Activated CD4-positive, alpha-beta memory T cell treated with anti-CD3 and anti-CD28 coated beads for 36 hours (primary cell): ENCODE results near the gene PIGM. TPM values are rescaled to one million over a fixed set of nuclear protein-coding genes. Genes with fewer than 3 reads are reported as not detected.

Experiments
- CTCF ChIA-PET: fragments of 350-600 bp; sonication (Branson Sonifier 250); formaldehyde crosslinking; loops from one replicate; lab custom pipeline; 2021; ENCODE audit warnings: antibody characterized with exemption, inconsistent platforms; lab: Charles Lee
- POLR2A ChIA-PET: fragments of 350-600 bp; sonication (Branson Sonifier 250); formaldehyde crosslinking; loops from one replicate; lab custom pipeline; 2021; ENCODE audit warnings: antibody characterized with exemption; lab: Charles Lee
- DNase-seq: peaks from one replicate; pipeline ENCODE4 v3.0.0-alpha.2; 2020
- H3K27ac Mint-ChIP-seq: one replicate; pipeline ENCODE4 v1.8.0; 2021; ENCODE audit warnings: mixed read lengths
- H3K27me3 Mint-ChIP-seq: one replicate; pipeline ENCODE4 v1.8.0; 2021; ENCODE audit warnings: mixed read lengths
- H3K36me3 Mint-ChIP-seq: one replicate; pipeline ENCODE4 v1.8.0; 2021; ENCODE audit warnings: mixed read lengths
- H3K4me1 Mint-ChIP-seq: one replicate; pipeline ENCODE4 v1.8.0; 2021; ENCODE audit warnings: low read depth, mixed read lengths
- H3K4me3 Mint-ChIP-seq: one replicate; pipeline ENCODE4 v1.8.0; 2021; ENCODE audit warnings: mild to moderate bottlenecking, mixed read lengths
- H3K9me3 Mint-ChIP-seq: one replicate; pipeline ENCODE4 v1.8.0; 2021; ENCODE audit warnings: mixed read lengths
- intact Hi-C: fragments of 100-400 bp; cut with micrococcal nuclease; formaldehyde crosslinking; loops from one replicate; pipeline ENCODE4 v1.15.1; 2023
- total RNA-seq, 2 experiments: library from RNA; stranded (reverse); gene quantifications; one replicate each; pipeline ENCODE4 v1.2.3, GENCODE V29; 2021

Gene PIGM
- total RNA-seq, 2 experiments from 2014 or later, result 4.4 to 4.7 TPM

GRCh38 chr1:160043543-160043942 lies 11.8 kb upstream of the PIGM start:
- H3K4me3 Mint-ChIP-seq, result no peak overlapping the region
- H3K4me1 Mint-ChIP-seq, result peaks cover 9% of the 10 kb centered on the region
- CTCF ChIA-PET, result interaction anchor here (0.9 to 40.4 kb wide), 4 partner anchors 7 to 333 kb away, joined by 3 to 615 read pairs (median 21); partner anchors contain the start of genes KCNJ10 and KCNJ9
- no peaks in the 10 kb centered on the region for H3K36me3 Mint-ChIP-seq
- H3K27me3 Mint-ChIP-seq, result peaks cover 9% of the 10 kb centered on the region
- no peaks in the 10 kb centered on the region for H3K9me3 Mint-ChIP-seq
- POLR2A ChIA-PET, result no interaction called here
- intact Hi-C loops, result no loop called here
- H3K27ac Mint-ChIP-seq, result no peak overlapping the region
- DNase-seq, result no peak

- POLR2A ChIA-PET, result interaction anchor here (1.4 kb wide), 1 partner anchor 9 kb away, joined by 4 read pairs; no protein-coding TSS in a partner anchor
- Mint-ChIP-seq H3K36me3 (peaks cover 1% of the 10 kb centered on the region), H3K27me3 (peaks cover 5% of the 10 kb centered on the region), H3K4me3 (no peak overlapping the region), H3K4me1 (no peaks in the 10 kb centered on the region), H3K9me3 (no peaks in the 10 kb centered on the region), H3K27ac (no peak overlapping the region)
- CTCF ChIA-PET, result interaction anchor here (1.2 to 40.4 kb wide), 2 partner anchors 33 to 39 kb away, joined by 4 to 615 read pairs; partner anchors contain the start of genes KCNJ10 and KCNJ9
- no peak for DNase-seq
- intact Hi-C loops, result no loop called here
Measured at GRCh38 chr1:160040476-160040875, 8.7 kb upstream of the PIGM start.

- DNase-seq, result peak; percentile 33
- peaks cover 3% of the 10 kb centered on the region for H3K36me3 Mint-ChIP-seq
- H3K4me1 Mint-ChIP-seq, result peaks cover 33% of the 10 kb centered on the region
- no peaks in the 10 kb centered on the region for H3K9me3 Mint-ChIP-seq
- no peaks in the 10 kb centered on the region for H3K27me3 Mint-ChIP-seq
- H3K4me3 Mint-ChIP-seq, result peak overlapping the region; percentile 96
- H3K27ac Mint-ChIP-seq, result peak overlapping the region; percentile 89
- CTCF ChIA-PET, result interaction anchor here (0.8 to 5.8 kb wide), 6 partner anchors 13 to 96 kb away, joined by 3 to 52 read pairs (median 13); partner anchors contain the start of gene IGSF9
- intact Hi-C loops, result loop anchor here (5.0 kb wide), 2 partner anchors 50 to 1020 kb away; partner anchors contain the start of gene KCNJ9
- POLR2A ChIA-PET, result interaction anchor here (1.2 to 3.6 kb wide), 4 partner anchors 12 to 110 kb away, joined by 3 to 11 read pairs (median 7); partner anchors contain the start of gene TAGLN2
Measured at GRCh38 chr1:160032165-160032820, 503 bp upstream of the PIGM start.

GRCh38 chr1:160030657-160031364 lies 979 bp downstream of the PIGM start:
- peak overlapping the region; percentile 96 for H3K4me3 Mint-ChIP-seq
- peaks cover 1% of the 10 kb centered on the region for H3K36me3 Mint-ChIP-seq
- H3K9me3 Mint-ChIP-seq, result no peaks in the 10 kb centered on the region
- H3K27me3 Mint-ChIP-seq, result no peaks in the 10 kb centered on the region
- peak overlapping the region; percentile 89 for H3K27ac Mint-ChIP-seq
- POLR2A ChIA-PET, result interaction anchor here (0.6 to 3.6 kb wide), 9 partner anchors 8 to 230 kb away, joined by 3 to 11 read pairs (median 4); partner anchors contain the start of gene TAGLN2
- H3K4me1 Mint-ChIP-seq, result peaks cover 33% of the 10 kb centered on the region
- peak; percentile 44 for DNase-seq
- intact Hi-C loops, result loop anchor here (1.0 to 5.0 kb wide), 5 partner anchors 51 to 1019 kb away; partner anchors contain the start of genes DUSP23, IGSF8, KCNJ9 and TAGLN2
- CTCF ChIA-PET, result interaction anchor here (0.8 to 5.8 kb wide), 10 partner anchors 11 to 250 kb away, joined by 3 to 52 read pairs (median 4); partner anchors contain the start of genes DUSP23 and IGSF9

GRCh38 chr1:160028426-160028825 lies 3.4 kb downstream of the PIGM start:
- intact Hi-C loops, result no loop called here
- no peak for DNase-seq
- CTCF ChIA-PET, result interaction anchor here (5.8 kb wide), 1 partner anchor 21 kb away, joined by 52 read pairs; no protein-coding TSS in a partner anchor
- Mint-ChIP-seq H3K4me3 (no peak overlapping the region), H3K27ac (no peak overlapping the region), H3K4me1 (peaks cover 29% of the 10 kb centered on the region), H3K27me3 (no peaks in the 10 kb centered on the region), H3K9me3 (no peaks in the 10 kb centered on the region), H3K36me3 (peaks cover 1% of the 10 kb centered on the region)
- POLR2A ChIA-PET, result no interaction called here

- Mint-ChIP-seq H3K36me3 (no peaks in the 10 kb centered on the region), H3K9me3 (no peaks in the 10 kb centered on the region), H3K4me3 (no peak overlapping the region), H3K4me1 (peaks cover 13% of the 10 kb centered on the region), H3K27me3 (no peaks in the 10 kb centered on the region), H3K27ac (no peak overlapping the region)
- ChIA-PET POLR2A (no interaction called here), CTCF (interaction anchor here (5.9 kb wide), 1 partner anchor 19 kb away, joined by 44 read pairs; no protein-coding TSS in a partner anchor)
- intact Hi-C loops, result no loop called here
- DNase-seq, result no peak
Measured at GRCh38 chr1:160025314-160025713, 6.5 kb downstream of the PIGM start.

GRCh38 chr1:160024195-160024905 lies 7.4 kb downstream of the PIGM start:
- POLR2A ChIA-PET, result interaction anchor here (0.6 kb wide), 1 partner anchor 61 kb away, joined by 3 read pairs; no protein-coding TSS in a partner anchor
- H3K4me3 Mint-ChIP-seq, result no peak overlapping the region
- no peaks in the 10 kb centered on the region for H3K27me3 Mint-ChIP-seq
- DNase-seq, result no peak
- H3K27ac Mint-ChIP-seq, result no peak overlapping the region
- peaks cover 6% of the 10 kb centered on the region for H3K4me1 Mint-ChIP-seq
- intact Hi-C loops, result no loop called here
- no peaks in the 10 kb centered on the region for H3K9me3 Mint-ChIP-seq
- H3K36me3 Mint-ChIP-seq, result no peaks in the 10 kb centered on the region
- CTCF ChIA-PET, result interaction anchor here (1.5 to 5.9 kb wide), 2 partner anchors 18 to 54 kb away, joined by 5 to 44 read pairs; no protein-coding TSS in a partner anchor

- ChIA-PET CTCF (interaction anchor here (1.1 to 5.9 kb wide), 3 partner anchors 12 to 56 kb away, joined by 3 to 44 read pairs (median 5); no protein-coding TSS in a partner anchor), POLR2A (interaction anchor here (0.6 to 0.8 kb wide), 2 partner anchors 9 to 15 kb away, joined by 3 to 4 read pairs; no protein-coding TSS in a partner anchor)
Measured at GRCh38 chr1:160022330-160023310, 9.2 kb downstream of the PIGM start.

GRCh38 chr1:160021376-160022074 lies 10.3 kb downstream of the PIGM start:
- Mint-ChIP-seq H3K4me3 (no peak overlapping the region), H3K36me3 (no peaks in the 10 kb centered on the region), H3K27me3 (peaks cover 5% of the 10 kb centered on the region), H3K27ac (no peak overlapping the region), H3K4me1 (peaks cover 9% of the 10 kb centered on the region), H3K9me3 (no peaks in the 10 kb centered on the region)
- intact Hi-C loops, result no loop called here
- DNase-seq, result no peak
- POLR2A ChIA-PET, result no interaction called here
- CTCF ChIA-PET, result interaction anchor here (0.6 to 5.9 kb wide), 2 partner anchors 15 to 1362 kb away, joined by 3 to 44 read pairs; no protein-coding TSS in a partner anchor

More at GRCh38 chr1:160022330-160023310, 9.2 kb downstream of the PIGM start:
- no peak for DNase-seq
- no peak overlapping the region for H3K4me3 Mint-ChIP-seq
- H3K4me1 Mint-ChIP-seq, result peaks cover 9% of the 10 kb centered on the region
- no peaks in the 10 kb centered on the region for H3K27me3 Mint-ChIP-seq
- no peaks in the 10 kb centered on the region for H3K36me3 Mint-ChIP-seq
- no peak overlapping the region for H3K27ac Mint-ChIP-seq
- H3K9me3 Mint-ChIP-seq, result no peaks in the 10 kb centered on the region
- intact Hi-C loops, result no loop called here

- no peaks in the 10 kb centered on the region for H3K9me3 Mint-ChIP-seq
- H3K36me3 Mint-ChIP-seq, result no peaks in the 10 kb centered on the region
- ChIA-PET POLR2A (interaction anchor here (1.9 kb wide), 1 partner anchor 11 kb away, joined by 8 read pairs; the partner anchor contains the start of gene PIGM), CTCF (interaction anchor here (0.8 to 6.2 kb wide), 3 partner anchors 13 to 48 kb away, joined by 3 to 78 read pairs (median 3); no protein-coding TSS in a partner anchor)
- intact Hi-C loops, result no loop called here
- H3K27ac Mint-ChIP-seq, result no peak overlapping the region
- peaks cover 9% of the 10 kb centered on the region for H3K4me1 Mint-ChIP-seq
- H3K27me3 Mint-ChIP-seq, result peaks cover 7% of the 10 kb centered on the region
- no peak overlapping the region for H3K4me3 Mint-ChIP-seq
- DNase-seq, result no peak
Measured at GRCh38 chr1:160020196-160020595, 11.6 kb downstream of the PIGM start.
